Nephron progenitor cell (in vitro differentiated cells): Measurements from ENCODE around the gene SUV39H1.

Source experiments
- DNase-seq: peaks from one replicate; pipeline ENCODE4 v3.0.0; 2021
- H3K27ac Mint-ChIP-seq: 2 replicates; pipeline ENCODE4 v1.8.0; 2021; ENCODE audit warnings: mild to moderate bottlenecking, moderate library complexity, mixed read lengths
- H3K27me3 Mint-ChIP-seq: 2 replicates; pipeline ENCODE4 v1.8.0; 2021; ENCODE audit warnings: mild to moderate bottlenecking, low read depth, mixed read lengths; ENCODE audit not compliant: poor library complexity
- H3K36me3 Mint-ChIP-seq: 2 replicates; pipeline ENCODE4 v1.8.0; 2021; ENCODE audit warnings: low read depth, mixed read lengths
- H3K4me1 Mint-ChIP-seq: 2 replicates; pipeline ENCODE4 v1.8.0; 2021; ENCODE audit warnings: mixed read lengths
- H3K4me3 Mint-ChIP-seq: 2 replicates; pipeline ENCODE4 v1.8.0; 2021; ENCODE audit warnings: mild to moderate bottlenecking, moderate library complexity, mixed read lengths
- H3K9me3 Mint-ChIP-seq: 2 replicates; pipeline ENCODE4 v1.8.0; 2021; ENCODE audit warnings: mild to moderate bottlenecking, moderate library complexity, mixed read lengths
- TF ChIP-seq, protein P1 (sequence below): fragments of 200-600 bp; sonication (generic); IDR thresholded peaks from 2 replicates; pipeline ENCODE4 v1.5.0; 2021; ENCODE audit warnings: antibody characterized with exemption

The SUV39H1 gene

DNA sequence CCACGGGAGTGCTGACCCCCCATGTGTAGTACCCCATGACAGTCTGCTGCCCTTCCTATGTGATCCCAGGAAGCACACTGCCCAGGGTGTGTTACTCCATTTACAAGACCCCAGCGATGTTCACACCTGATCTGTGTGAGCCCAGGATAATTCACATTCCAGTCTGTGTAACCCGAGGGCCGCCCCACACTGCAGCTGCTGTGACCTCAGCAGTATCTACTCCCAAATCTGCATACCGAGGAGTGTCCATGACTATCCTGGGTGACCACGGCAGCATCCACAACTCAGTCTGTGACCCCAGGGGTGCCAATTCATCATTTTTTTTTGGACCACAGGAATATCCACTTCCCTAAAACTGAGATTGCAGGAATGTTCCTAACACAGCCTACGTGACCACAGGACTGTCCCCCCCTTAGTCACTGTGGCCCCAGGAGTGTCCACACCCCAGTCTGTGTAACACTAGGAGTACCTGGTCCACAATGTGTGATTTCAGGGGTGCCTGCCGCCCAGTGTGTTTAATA, 57.2 kb downstream of the SUV39H1 start:
- Mint-ChIP-seq H3K4me1 (no peaks in the 10 kb centered on the region), H3K9me3 (peaks cover 50% of the 10 kb centered on the region), H3K4me3 (no peak overlapping the region), H3K36me3 (no peaks in the 10 kb centered on the region), H3K27me3 (peaks cover 11% of the 10 kb centered on the region), H3K27ac (no peak overlapping the region)
- TF ChIP-seq, protein P1, sequence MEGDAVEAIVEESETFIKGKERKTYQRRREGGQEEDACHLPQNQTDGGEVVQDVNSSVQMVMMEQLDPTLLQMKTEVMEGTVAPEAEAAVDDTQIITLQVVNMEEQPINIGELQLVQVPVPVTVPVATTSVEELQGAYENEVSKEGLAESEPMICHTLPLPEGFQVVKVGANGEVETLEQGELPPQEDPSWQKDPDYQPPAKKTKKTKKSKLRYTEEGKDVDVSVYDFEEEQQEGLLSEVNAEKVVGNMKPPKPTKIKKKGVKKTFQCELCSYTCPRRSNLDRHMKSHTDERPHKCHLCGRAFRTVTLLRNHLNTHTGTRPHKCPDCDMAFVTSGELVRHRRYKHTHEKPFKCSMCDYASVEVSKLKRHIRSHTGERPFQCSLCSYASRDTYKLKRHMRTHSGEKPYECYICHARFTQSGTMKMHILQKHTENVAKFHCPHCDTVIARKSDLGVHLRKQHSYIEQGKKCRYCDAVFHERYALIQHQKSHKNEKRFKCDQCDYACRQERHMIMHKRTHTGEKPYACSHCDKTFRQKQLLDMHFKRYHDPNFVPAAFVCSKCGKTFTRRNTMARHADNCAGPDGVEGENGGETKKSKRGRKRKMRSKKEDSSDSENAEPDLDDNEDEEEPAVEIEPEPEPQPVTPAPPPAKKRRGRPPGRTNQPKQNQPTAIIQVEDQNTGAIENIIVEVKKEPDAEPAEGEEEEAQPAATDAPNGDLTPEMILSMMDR, result no peak
- no peak for DNase-seq

- H3K36me3 Mint-ChIP-seq, result no peaks in the 10 kb centered on the region
- DNase-seq, result no peak
- TF ChIP-seq, protein P1, result no peak
Measured at GRCh38 chrX:48754238-48754637, 57.7 kb downstream of the SUV39H1 start.

More at GRCh38 chrX:48754238-48754637, 57.7 kb downstream of the SUV39H1 start:
- Mint-ChIP-seq H3K9me3 (peaks cover 49% of the 10 kb centered on the region), H3K27ac (no peak overlapping the region), H3K4me3 (no peak overlapping the region), H3K4me1 (peaks cover under 1% of the 10 kb centered on the region), H3K27me3 (peaks cover 11% of the 10 kb centered on the region)
